ENCODE measurements around the gene LYZL6. TPM values are rescaled to one million over a fixed set of nuclear protein-coding genes. Genes with fewer than 3 reads are reported as not detected.

The LYZL6 gene
- total and polyA plus RNA-seq, 2 of the 8 experiments (the other 6 are each of a cell fraction or from before 2014, with no cell fraction given) = not detected

DNA sequence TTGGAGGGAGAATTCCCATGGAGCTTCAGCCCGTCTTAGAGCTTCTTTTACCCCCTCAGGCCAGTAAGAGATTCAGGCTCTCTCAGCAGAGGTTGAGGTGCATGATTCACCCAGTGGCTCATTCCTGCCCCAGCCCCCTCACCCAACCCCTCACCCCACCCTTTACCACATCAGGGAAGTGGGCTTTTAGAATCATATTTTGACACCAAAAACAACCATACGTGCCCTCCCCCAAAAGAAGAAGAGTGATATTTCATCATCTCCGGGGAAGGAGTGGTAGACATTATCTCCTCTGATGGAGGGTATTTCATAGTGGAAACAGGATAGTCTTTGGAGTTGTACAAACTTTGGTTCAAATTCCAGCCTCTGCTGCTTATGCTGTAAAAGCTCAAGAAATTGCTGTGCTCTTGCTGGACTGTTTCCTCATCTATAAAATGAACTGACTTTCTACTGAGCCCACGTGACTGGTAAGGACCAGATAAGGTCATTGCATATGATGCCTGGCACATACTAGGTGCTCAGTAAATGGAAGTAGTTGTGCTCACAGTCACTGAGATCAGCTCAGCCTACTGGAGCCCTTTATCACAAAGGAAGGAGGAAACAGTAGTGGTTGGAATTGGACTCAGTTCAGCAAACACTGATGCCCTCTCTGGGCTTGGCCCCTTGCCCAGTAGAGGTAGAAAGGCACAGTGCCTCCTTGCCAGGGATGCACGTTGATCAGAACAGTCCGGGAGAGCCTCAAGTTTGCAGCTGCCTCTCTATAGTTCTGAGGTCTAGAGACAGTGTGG, 45.0 kb downstream of the LYZL6 start:
- Histone ChIP-seq H3K4me2 (ENCODE audit: insufficient read depth in 1 of 2, low read depth in 2 of 2, low read length in 2 of 2) (no peak overlapping the region), H3K9me3 (ENCODE audit: insufficient read depth in 2 of 2, low read depth in 1 of 2, low read length in 1 of 2) (no peaks in the 10 kb centered on the region), H3K56ac (replicated peaks; ENCODE audit: insufficient read length, low read depth, low read length) (no peak overlapping the region), H2BK120ac (replicated peaks; ENCODE audit: low read depth, low read length) (no peak overlapping the region), H3K4ac (replicated peaks; ENCODE audit: insufficient read length, low read depth, low read length) (no peak overlapping the region), H3K23ac (ENCODE audit: insufficient read length) (no peak overlapping the region), H3K27me3 (replicated peaks in 1 of 4; ENCODE audit: control insufficient read depth in 3 of 4, extremely low read depth in 1 of 4, insufficient read depth in 3 of 4, low read length in 3 of 4) (no peaks in the 10 kb centered on the region), H2AK5ac (ENCODE audit: low read depth, low read length) (no peak overlapping the region), H4K91ac (replicated peaks; ENCODE audit: insufficient read length, low read length) (no peak overlapping the region), H3K36me3 (ENCODE audit: control insufficient read depth in 2 of 4, insufficient read depth in 4 of 4, low read length in 3 of 4) (no peaks in the 10 kb centered on the region), H3K9ac (replicated peaks in 1 of 4; ENCODE audit: extremely low read depth in 1 of 4, low read depth in 3 of 4, low read length in 3 of 4) (no peak overlapping the region), H2AFZ (ENCODE audit: low read length) (no peak overlapping the region), H3K4me3 (ENCODE audit: extremely low read depth in 1 of 4, insufficient read depth in 2 of 4, low read depth in 3 of 4, low read length in 4 of 4) (no peak overlapping the region), H3K4me1 (replicated peaks in 1 of 4; ENCODE audit: control insufficient read depth in 3 of 4, insufficient read depth in 4 of 4, low read length in 3 of 4) (no peaks in the 10 kb centered on the region), H3K14ac (ENCODE audit: insufficient read length) (no peak overlapping the region), H4K20me1 (replicated peaks in 1 of 2; ENCODE audit: control insufficient read depth in 1 of 2, insufficient read depth in 2 of 2, low read length in 2 of 2) (peaks cover 0 to 2% of the 10 kb centered on the region in 2 experiments), H3K18ac (ENCODE audit: extremely low read depth, low read length) (no peak overlapping the region), H2BK20ac (ENCODE audit: low read length) (no peak overlapping the region), H2BK5ac (ENCODE audit: low read depth, low read length) (no peak overlapping the region), H4K8ac (ENCODE audit: extremely low read depth, insufficient read depth, low read length) (no peak overlapping the region), H3K79me2 (ENCODE audit: control insufficient read depth in 1 of 2, insufficient read depth in 2 of 2, low read length in 2 of 2) (no peaks in the 10 kb centered on the region), H3K79me1 (ENCODE audit: low read depth, low read length) (no peaks in the 10 kb centered on the region), H2BK15ac (ENCODE audit: low read length) (no peak overlapping the region), H3K23me2 (ENCODE audit: low read depth, low read length) (no peaks in the 10 kb centered on the region; the same call in 1 of the 2 replicates), H3K27ac (ENCODE audit: low read depth, low read length) (no peak overlapping the region), H4K5ac (ENCODE audit: insufficient read length, low read depth, low read length) (no peak overlapping the region), H2BK12ac (ENCODE audit: low read depth, low read length) (no peak overlapping the region)
- POLR2A ChIA-PET (ENCODE audit: partially characterized antibody) = interaction anchor here (0.9 kb wide), 1 partner anchor 89 kb away, joined by 3 read pairs; the partner anchor contains the start of gene TAF15
- FAIRE-seq = no peak
- WGBS, 2 experiments (ENCODE audit: extremely low coverage in 1 of 2, insufficient coverage in 1 of 2, insufficient read length in 1 of 2, insufficient replicate concordance in 2 of 2, low coverage in 1 of 2, low lambda C conversion rate in 2 of 2, missing lambda C conversion rate in 1 of 2) = 93% methylated on average over 6 of the region's 6 CpGs; no CpG with 5 or more reads in 1 of the 2 experiments
- DNase-seq (ENCODE audit: low read depth in 1 of 2, low spot score in 2 of 2) = no peak
- CTCF ChIA-PET (ENCODE audit: partially characterized antibody) = no interaction called here
- TF ChIP-seq EGR1 (IDR thresholded peaks at IDR 0.05; ENCODE audit: borderline replicate concordance, low read depth, low read length) = no peak
- TF ChIP-seq, protein P1, sequence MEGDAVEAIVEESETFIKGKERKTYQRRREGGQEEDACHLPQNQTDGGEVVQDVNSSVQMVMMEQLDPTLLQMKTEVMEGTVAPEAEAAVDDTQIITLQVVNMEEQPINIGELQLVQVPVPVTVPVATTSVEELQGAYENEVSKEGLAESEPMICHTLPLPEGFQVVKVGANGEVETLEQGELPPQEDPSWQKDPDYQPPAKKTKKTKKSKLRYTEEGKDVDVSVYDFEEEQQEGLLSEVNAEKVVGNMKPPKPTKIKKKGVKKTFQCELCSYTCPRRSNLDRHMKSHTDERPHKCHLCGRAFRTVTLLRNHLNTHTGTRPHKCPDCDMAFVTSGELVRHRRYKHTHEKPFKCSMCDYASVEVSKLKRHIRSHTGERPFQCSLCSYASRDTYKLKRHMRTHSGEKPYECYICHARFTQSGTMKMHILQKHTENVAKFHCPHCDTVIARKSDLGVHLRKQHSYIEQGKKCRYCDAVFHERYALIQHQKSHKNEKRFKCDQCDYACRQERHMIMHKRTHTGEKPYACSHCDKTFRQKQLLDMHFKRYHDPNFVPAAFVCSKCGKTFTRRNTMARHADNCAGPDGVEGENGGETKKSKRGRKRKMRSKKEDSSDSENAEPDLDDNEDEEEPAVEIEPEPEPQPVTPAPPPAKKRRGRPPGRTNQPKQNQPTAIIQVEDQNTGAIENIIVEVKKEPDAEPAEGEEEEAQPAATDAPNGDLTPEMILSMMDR (IDR thresholded peaks at IDR 0.05; ENCODE audit: control extremely low read depth in 1 of 3, insufficient read depth in 1 of 3, low read depth in 1 of 3, low read length in 3 of 3) = no peak
- no peak for TF ChIP-seq POU5F1 (IDR thresholded peaks at IDR 0.05; ENCODE audit: low read depth, low read length)
- no peak for TF ChIP-seq SP1 (IDR thresholded peaks at IDR 0.05; ENCODE audit: low read depth, low read length)
- TF ChIP-seq KDM4A (IDR thresholded peaks at IDR 0.05; ENCODE audit: low read depth, low read length, severe bottlenecking) = no peak
- no peak for TF ChIP-seq HDAC6 (IDR thresholded peaks at IDR 0.05; ENCODE audit: low read depth, low read length)
- TF ChIP-seq NRF1 (IDR thresholded peaks at IDR 0.05; ENCODE audit: low read depth, low read length) = no peak
- no peak for TF ChIP-seq GABPA (IDR thresholded peaks at IDR 0.05; ENCODE audit: borderline replicate concordance, insufficient read depth, low read length)
- TF ChIP-seq TEAD4 (IDR thresholded peaks at IDR 0.05; ENCODE audit: low read depth, low read length) = no peak
- TF ChIP-seq, protein P2, sequence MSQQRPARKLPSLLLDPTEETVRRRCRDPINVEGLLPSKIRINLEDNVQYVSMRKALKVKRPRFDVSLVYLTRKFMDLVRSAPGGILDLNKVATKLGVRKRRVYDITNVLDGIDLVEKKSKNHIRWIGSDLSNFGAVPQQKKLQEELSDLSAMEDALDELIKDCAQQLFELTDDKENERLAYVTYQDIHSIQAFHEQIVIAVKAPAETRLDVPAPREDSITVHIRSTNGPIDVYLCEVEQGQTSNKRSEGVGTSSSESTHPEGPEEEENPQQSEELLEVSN (IDR thresholded peaks at IDR 0.05) = no peak
